BJ (cell line): ENCODE data around the gene FARP2. TPM values are rescaled to one million over a fixed set of nuclear protein-coding genes. Genes with fewer than 3 reads are reported as not detected.
"Not testable (repeated sequence)": the region's sequence is repeated elsewhere in the genome, so short reads cannot be mapped to it uniquely, and the experiment has no call there.

Experiments
- CTCF ChIA-PET: fragments of 350-600 bp; formaldehyde crosslinking; extraction: SDS; loops from one replicate; lab custom pipeline; 2021; ENCODE audit warnings: antibody characterized with exemption, inconsistent platforms; lab: Yijun Ruan, JAX
- POLR2A ChIA-PET: fragments of 300-600 bp; sonication (Branson Sonifier 250); formaldehyde crosslinking; extraction: SDS; loops from one replicate; lab custom pipeline; 2021; ENCODE audit warnings: antibody characterized with exemption; lab: Charles Lee
- DNase-seq: peaks from one replicate; pipeline ENCODE4 v3.0.0-alpha.2; 2011; ENCODE audit warnings: low read depth
- H3K27me3 ChIP-seq: 2 replicates; pipeline ENCODE4 v1.6.0; 2011; ENCODE audit warnings: low read length; ENCODE audit not compliant: control insufficient read depth, insufficient read depth
- H3K36me3 ChIP-seq: 2 replicates; pipeline ENCODE4 v1.5.1; 2011; ENCODE audit warnings: low read length; ENCODE audit not compliant: control insufficient read depth, insufficient read depth
- H3K4me3 ChIP-seq: 2 replicates; pipeline ENCODE4 v1.5.1; 2011; ENCODE audit warnings: low read depth, mild to moderate bottlenecking, control low read depth, low read length
- polyA plus RNA-seq: library from polyadenylated mRNA; depleted of rRNA; stranded (reverse); fragments of >200 nt; gene quantifications from 2 replicates; pipeline ENCODE4 v1.2.3, GENCODE V29; 2011
- TF ChIP-seq, protein P1 (sequence below): IDR thresholded peaks from 2 replicates; pipeline ENCODE4 v1.5.1; 2011; ENCODE audit warnings: low read depth, mild to moderate bottlenecking, control low read depth, inconsistent platforms, low read length, moderate library complexity; ENCODE audit not compliant: insufficient read depth

Gene FARP2
- polyA plus RNA-seq, 1 experiment = 28.7 TPM

GRCh38 chr2:241315093-241315878, 40.8 kb upstream of the FARP2 start, which contains the start of gene HDLBP:
Gene HDLBP (minus strand): TSS chr2:241315672. CDS start chr2:241266869, 48,803 bp downstream.
- Histone ChIP-seq H3K4me3 (peak within 1 kb of the TSS; percentile 89), H3K27me3 (no peaks in the 10 kb centered on the region), H3K36me3 (no peaks in the 10 kb centered on the region)
- DNase-seq = peak; percentile 89
- POLR2A ChIA-PET = interaction anchor here (0.5 kb wide), 1 partner anchor 26 kb away, joined by 3 read pairs; no protein-coding TSS in a partner anchor
- TF ChIP-seq, protein P1, sequence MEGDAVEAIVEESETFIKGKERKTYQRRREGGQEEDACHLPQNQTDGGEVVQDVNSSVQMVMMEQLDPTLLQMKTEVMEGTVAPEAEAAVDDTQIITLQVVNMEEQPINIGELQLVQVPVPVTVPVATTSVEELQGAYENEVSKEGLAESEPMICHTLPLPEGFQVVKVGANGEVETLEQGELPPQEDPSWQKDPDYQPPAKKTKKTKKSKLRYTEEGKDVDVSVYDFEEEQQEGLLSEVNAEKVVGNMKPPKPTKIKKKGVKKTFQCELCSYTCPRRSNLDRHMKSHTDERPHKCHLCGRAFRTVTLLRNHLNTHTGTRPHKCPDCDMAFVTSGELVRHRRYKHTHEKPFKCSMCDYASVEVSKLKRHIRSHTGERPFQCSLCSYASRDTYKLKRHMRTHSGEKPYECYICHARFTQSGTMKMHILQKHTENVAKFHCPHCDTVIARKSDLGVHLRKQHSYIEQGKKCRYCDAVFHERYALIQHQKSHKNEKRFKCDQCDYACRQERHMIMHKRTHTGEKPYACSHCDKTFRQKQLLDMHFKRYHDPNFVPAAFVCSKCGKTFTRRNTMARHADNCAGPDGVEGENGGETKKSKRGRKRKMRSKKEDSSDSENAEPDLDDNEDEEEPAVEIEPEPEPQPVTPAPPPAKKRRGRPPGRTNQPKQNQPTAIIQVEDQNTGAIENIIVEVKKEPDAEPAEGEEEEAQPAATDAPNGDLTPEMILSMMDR = peak; percentile 32
- CTCF ChIA-PET = interaction anchor here (0.6 to 2.2 kb wide), 3 partner anchors 12 to 515 kb away, joined by 4 to 6 read pairs (median 5); no protein-coding TSS in a partner anchor

DNA sequence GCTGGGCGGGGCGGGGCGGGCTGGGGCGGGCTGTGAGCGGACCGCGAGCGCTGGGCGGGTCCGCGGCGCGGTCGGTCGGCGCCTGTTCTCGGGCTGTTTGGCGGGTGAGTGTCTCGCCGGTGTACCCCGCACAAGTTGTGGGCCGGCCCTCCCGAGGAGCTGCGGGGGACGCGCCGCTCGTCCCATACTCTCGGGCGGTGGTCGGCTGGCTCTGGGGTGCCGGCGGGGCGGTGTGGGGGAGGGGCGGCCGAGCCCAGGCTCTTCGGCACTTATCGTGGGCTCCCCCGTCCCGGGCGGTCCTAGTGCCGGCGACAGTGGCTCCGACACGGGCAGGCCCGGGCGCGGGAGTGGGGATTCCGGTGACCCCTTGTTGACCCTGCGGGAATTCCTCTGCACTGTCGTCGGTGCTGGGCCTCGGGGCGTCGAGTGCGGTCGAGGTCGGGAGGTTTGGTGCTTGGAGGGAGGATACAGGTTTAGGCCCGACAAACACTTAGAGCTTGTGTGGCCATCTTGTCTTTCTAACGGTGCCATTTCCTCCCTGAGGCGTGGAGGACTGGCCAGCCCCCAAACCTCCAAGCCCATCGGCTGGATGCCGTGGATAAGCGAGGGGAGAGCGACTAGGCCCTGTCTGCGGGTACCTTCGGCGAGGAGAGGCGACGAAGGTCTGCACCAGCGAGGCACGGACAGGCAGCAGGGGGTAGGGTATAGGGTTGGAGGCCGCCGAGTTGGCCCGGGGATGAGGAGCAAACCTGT, 40.0 kb upstream of the FARP2 start, which contains the start of gene SEPTIN2:
TSS of gene SEPTIN2 (plus strand) at position 47 of the 753 bp plus-strand sequence. CDS start 8,308 bp downstream, outside the sequence.
- Histone ChIP-seq H3K36me3 (no peaks in the 10 kb centered on the region), H3K27me3 (no peaks in the 10 kb centered on the region), H3K4me3 (peak within 1 kb of the TSS; percentile 89)
- DNase-seq = peak; percentile 19
- ChIA-PET CTCF (interaction anchor here (2.2 kb wide), 1 partner anchor 465 kb away, joined by 6 read pairs; no protein-coding TSS in a partner anchor), POLR2A (no interaction called here)
- TF ChIP-seq, protein P1 = no peak

DNA sequence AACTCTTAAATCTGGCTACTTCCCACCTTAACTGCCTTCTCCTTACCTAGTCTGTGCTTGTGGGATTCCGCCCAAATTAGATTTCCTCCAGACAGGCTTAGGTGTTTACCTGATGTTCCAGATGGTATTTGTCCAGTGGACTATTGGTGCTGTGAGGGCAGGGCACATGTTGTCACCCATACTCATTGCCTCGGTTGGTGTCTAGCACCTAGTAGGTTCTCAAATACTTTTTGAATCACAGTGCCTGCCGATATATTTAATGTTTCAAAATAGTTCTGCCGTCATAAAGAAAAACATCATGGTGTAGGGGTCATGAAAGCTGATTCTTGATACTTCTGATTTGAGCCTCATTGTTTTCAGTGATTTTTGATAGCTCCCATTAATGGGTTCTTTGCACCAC, 39.3 kb upstream of the FARP2 start:
- DNase-seq = no peak
- ChIA-PET CTCF (no interaction called here), POLR2A (no interaction called here)
- Histone ChIP-seq H3K36me3 (no peaks in the 10 kb centered on the region), H3K4me3 (peak overlapping the region; percentile 72), H3K27me3 (no peaks in the 10 kb centered on the region)
- TF ChIP-seq, protein P1 = no peak

DNA sequence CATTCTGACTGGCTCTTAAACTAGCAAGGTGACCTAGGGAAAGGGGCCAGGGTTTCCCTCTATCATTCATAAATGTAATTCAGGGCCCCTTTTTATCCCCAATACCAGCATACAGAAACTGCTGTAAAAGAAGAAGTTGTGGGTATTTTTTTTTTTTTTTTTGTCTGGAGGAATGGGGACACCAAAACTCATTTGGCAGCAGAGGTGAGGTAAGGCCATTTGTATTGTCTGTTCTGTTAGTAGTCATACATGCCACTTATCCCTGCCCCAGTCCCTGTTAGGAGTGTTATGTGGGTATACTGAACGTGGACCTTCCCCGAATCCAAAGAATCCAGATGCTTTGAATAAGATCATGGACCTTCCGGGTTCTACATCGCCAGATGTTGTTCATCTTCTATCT, 38.7 kb upstream of the FARP2 start:
- Histone ChIP-seq H3K27me3 (no peaks in the 10 kb centered on the region), H3K4me3 (peak overlapping the region; percentile 72), H3K36me3 (no peaks in the 10 kb centered on the region)
- TF ChIP-seq, protein P1 = no peak
- DNase-seq = no peak
- CTCF ChIA-PET = no interaction called here
- POLR2A ChIA-PET = no interaction called here

- DNase-seq, H3K36me3 ChIP-seq, H3K27me3 ChIP-seq, POLR2A ChIA-PET, H3K4me3 ChIP-seq: not testable (repeated sequence)
- CTCF ChIA-PET = interaction anchor here (1.5 kb wide), 1 partner anchor 74 kb away, joined by 4 read pairs; no protein-coding TSS in a partner anchor
These were observed 37.3 kb upstream of the FARP2 start for GRCh38 chr2:241318830-241319229.
